Adrenal gland (tissue), 12 donors: ENCODE results near the gene SIGLEC9. TPM values are rescaled to one million over a fixed set of nuclear protein-coding genes. Genes with fewer than 3 reads are reported as not detected.

Experiments
- DNase-seq, 7 donors: peaks; one replicate each; pipeline ENCODE4 v3.0.0-alpha.2; 2019 to 2020
- H3K27ac ChIP-seq, 5 donors: fragments of 200-600 bp; sonication (generic) in 4 of 5; 1 replicate in 3 of 5; 2 replicates in 2 of 5; pipeline versions ENCODE4 v1.5.1 to v1.8.0; 2016 to 2020; ENCODE audit warnings: mild to moderate bottlenecking in 1 of 5
- H3K27me3 ChIP-seq: fragments of 200-600 bp; 2 replicates; pipeline ENCODE4 v1.8.0; 2021
- H3K36me3 ChIP-seq, 2 donors: fragments of 200-600 bp; replicated peaks in 1 of 2; 1 replicate in 1 of 2; 2 replicates in 1 of 2; pipeline versions ENCODE4 v1.5.1 to v1.8.0; 2018 to 2022
- H3K4me1 ChIP-seq, 2 donors: fragments of 200-600 bp; replicated peaks in 1 of 2; 1 replicate in 1 of 2; 2 replicates in 1 of 2; pipeline versions ENCODE4 v1.5.1 to v1.8.0; 2018 to 2021
- H3K4me3 ChIP-seq, 4 donors: fragments of 200-600 bp; sonication (generic) in 3 of 4; one replicate each; pipeline ENCODE4 v1.5.1; 2016 to 2018
- H3K9me3 ChIP-seq, 3 donors: fragments of 200-600 bp; sonication (generic) in 1 of 3; replicated peaks in 1 of 3; 1 replicate in 2 of 3; 2 replicates in 1 of 3; pipeline versions ENCODE4 v1.5.1 to v1.8.0; 2016 to 2021
- POLR2A ChIP-seq, 2 donors: fragments of 450-650 bp; IDR thresholded peaks; one replicate each; pipeline ENCODE4 v1.6.1; 2017; ENCODE audit warnings: antibody characterized with exemption in 2 of 2, mild to moderate bottlenecking in 2 of 2, moderate library complexity in 1 of 2
- WGBS, 4 donors: extraction: QIAGEN DNeasy Blood & Tissue Kit in 2 of 4; methylation state at CpG; one replicate each; pipeline versions ENCODE4 v1.1.5 to v1.1.7; 2013 to 2017; 5-methylcytosine and 5-hydroxymethylcytosine counted together
- intact Hi-C, 2 donors: fragments of 100-400 bp; cut with DNase I; formaldehyde crosslinking; loops; one replicate each; pipeline versions ENCODE4 v1.14.1 to v1.15.0; 2022 to 2023
- polyA plus RNA-seq, 3 donors: library from polyadenylated mRNA; stranded (reverse); fragments of 200-250 nt in 2 of 3; fragments of 350-450 nt in 1 of 3; fragmentation: Illumina TruSeq in 1 of 3; extraction: RNeasy Lipid Tissue Mini Kit (QIAGEN cat#74804) in 1 of 3; gene quantifications; one replicate each; pipeline ENCODE4 v1.2.3, GENCODE V29; 2013 to 2014
- total RNA-seq, 9 donors: library from RNA; depleted of rRNA in 4 of 9; stranded (reverse); fragments of >200 nt in 4 of 9; fragments of 120-200 nt in 1 of 9; fragmentation: NEBNext Ultra II Directional in 1 of 9; extraction: Animal tissue kit (Norgen Biotek cat#: 25700) in 1 of 9; gene quantifications; one replicate each; pipeline versions ENCODE4 v1.1.0 to v1.2.4, GENCODE V29; 2013 to 2023
- TF ChIP-seq, protein P1 (sequence below), 6 experiments: fragments of 450-650 bp in 4 of 6; fragments of 200-600 bp in 2 of 6; sonication (generic) in 1 of 6; IDR thresholded peaks; 1 replicate in 5 of 6; 2 replicates in 1 of 6; pipeline versions ENCODE4 v1.5.1 to v1.8.0; 2016 to 2021; ENCODE audit warnings: antibody characterized with exemption in 6 of 6, mild to moderate bottlenecking in 2 of 6, moderate library complexity in 1 of 6
- donor health status: healthy with polysubstance abuse.
- donor health status: Bipolar disorder and iron deficiency.
- donor health status: DM: yes; HTN: yes; CAD: no.
- donor health status: DM: no; HTN: no; CAD: no.
- donor health status: DM: no; HTN: no; CAD: no.
- donor health status: DM: yes; HTN: yes; CAD: no.

The SIGLEC9 gene
- total and polyA plus RNA-seq, 12 donors = 1.5 to 29.7 (median 9.9) TPM

DNA sequence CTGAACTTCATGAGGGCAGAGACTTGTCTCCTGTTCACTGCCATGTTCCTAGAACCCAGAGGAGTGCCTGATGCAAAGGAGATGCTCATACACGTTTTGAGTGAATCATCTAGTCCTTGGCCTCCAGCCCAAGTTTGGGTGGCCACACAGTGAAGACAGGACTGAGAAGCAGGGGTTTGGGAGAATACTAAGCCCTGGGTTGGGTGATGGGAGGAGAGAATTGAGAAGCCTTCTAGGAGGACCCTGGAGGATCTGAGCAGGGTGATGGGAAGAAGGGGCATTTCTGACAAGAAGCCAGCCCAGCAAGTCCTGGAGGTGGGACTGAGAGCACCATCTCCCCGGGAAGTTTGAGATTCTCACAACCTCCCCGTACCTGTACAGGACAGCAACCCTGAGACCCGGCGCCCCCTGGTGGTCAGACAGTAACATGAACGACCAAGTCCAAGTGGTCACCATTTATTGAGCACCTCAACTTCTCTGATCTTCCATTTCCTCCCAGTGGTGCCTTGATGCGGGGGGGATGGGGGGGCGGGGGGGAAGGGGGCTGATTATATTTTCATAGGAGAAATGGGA is 27.5 kb upstream of the SIGLEC9 start:
- Histone ChIP-seq H3K36me3 (peaks cover 0 to 3% of the 10 kb centered on the region in 2 donors), H3K27me3 (no peaks in the 10 kb centered on the region), H3K9me3 (no peaks in the 10 kb centered on the region), H3K4me3 (no peak overlapping the region), H3K4me1 (peaks cover 0 to 10% of the 10 kb centered on the region in 2 donors), H3K27ac (no peak overlapping the region)
- DNase-seq = peak; percentile 56 to 78 (median 66)
- WGBS, 4 donors = 6 to 15% (median 11%) methylated on average over 7 to 8 of the region's 8 CpGs
- intact Hi-C loops = loop anchor here (2.0 to 10.0 kb wide), 4 partner anchors 78 to 172 kb away; partner anchors contain the start of gene KLK10 (in 2 of the 2)
- no peak for TF ChIP-seq POLR2A (IDR thresholded peaks at IDR 0.05)
- TF ChIP-seq, protein P1, sequence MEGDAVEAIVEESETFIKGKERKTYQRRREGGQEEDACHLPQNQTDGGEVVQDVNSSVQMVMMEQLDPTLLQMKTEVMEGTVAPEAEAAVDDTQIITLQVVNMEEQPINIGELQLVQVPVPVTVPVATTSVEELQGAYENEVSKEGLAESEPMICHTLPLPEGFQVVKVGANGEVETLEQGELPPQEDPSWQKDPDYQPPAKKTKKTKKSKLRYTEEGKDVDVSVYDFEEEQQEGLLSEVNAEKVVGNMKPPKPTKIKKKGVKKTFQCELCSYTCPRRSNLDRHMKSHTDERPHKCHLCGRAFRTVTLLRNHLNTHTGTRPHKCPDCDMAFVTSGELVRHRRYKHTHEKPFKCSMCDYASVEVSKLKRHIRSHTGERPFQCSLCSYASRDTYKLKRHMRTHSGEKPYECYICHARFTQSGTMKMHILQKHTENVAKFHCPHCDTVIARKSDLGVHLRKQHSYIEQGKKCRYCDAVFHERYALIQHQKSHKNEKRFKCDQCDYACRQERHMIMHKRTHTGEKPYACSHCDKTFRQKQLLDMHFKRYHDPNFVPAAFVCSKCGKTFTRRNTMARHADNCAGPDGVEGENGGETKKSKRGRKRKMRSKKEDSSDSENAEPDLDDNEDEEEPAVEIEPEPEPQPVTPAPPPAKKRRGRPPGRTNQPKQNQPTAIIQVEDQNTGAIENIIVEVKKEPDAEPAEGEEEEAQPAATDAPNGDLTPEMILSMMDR (IDR thresholded peaks at IDR 0.05) = peak; percentile 41 to 65 (median 54)

GRCh38 chr19:51097796-51098195 is 26.9 kb upstream of the SIGLEC9 start:
- no peak for DNase-seq
- peaks cover 0 to 8% of the 10 kb centered on the region in 2 donors for H3K36me3 ChIP-seq
- no peak for TF ChIP-seq POLR2A (IDR thresholded peaks at IDR 0.05)
- H3K27ac ChIP-seq = no peak overlapping the region
- intact Hi-C loops = loop anchor here (2.0 to 10.0 kb wide), 4 partner anchors 79 to 173 kb away; partner anchors contain the start of gene KLK10 (in 2 of the 2)
- no peaks in the 10 kb centered on the region for H3K9me3 ChIP-seq
- H3K27me3 ChIP-seq = no peaks in the 10 kb centered on the region
- peaks cover 0 to 11% of the 10 kb centered on the region in 2 donors for H3K4me1 ChIP-seq
- 80 to 88% (median 82%) methylated on average over 18 to 20 of the region's 20 CpGs for WGBS, 4 donors
- H3K4me3 ChIP-seq = no peak overlapping the region

DNA sequence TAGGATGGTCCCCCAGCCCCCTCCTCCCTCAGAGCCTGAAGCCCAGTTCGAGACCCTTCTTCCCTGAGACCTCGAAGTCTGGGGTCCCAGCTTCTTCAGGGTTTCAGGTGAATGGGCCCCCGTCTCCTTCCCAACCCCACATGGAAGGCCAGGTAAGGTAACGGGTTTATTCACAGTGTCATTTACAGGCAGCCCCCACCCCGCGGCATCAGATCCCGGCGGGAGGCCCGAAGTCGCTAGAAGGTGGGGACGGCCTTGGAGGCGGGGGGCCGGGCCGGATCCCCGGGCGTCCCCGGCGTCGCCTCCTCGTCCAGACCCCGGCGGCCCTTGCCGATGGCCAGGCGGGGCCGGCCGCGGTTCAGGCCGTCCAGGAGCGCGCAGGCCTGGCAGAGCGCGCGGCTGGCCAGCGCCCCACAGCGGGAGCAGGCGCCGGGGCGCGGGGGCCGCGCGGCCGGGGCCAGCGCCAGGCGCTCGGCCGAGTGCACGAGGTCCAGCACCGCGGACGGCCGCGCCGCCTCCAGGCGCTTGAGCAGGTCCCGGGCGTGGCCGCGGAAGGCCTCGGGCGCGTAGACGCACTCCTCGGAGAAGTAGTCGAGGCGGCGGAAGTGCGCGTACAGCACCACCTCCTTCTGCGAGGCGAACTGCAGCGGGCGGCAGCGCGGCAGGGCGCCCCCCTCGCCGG is 26.2 kb upstream of the SIGLEC9 start:
- intact Hi-C loops = loop anchor here (10.0 kb wide), 3 partner anchors 84 to 174 kb away; partner anchors contain the start of gene KLK10 (in 1 of the 2)
- peaks cover 0 to 11% of the 10 kb centered on the region in 2 donors for H3K4me1 ChIP-seq
- no peak overlapping the region for H3K27ac ChIP-seq
- no peak for TF ChIP-seq POLR2A (IDR thresholded peaks at IDR 0.05)
- TF ChIP-seq, protein P1 (IDR thresholded peaks at IDR 0.05) = no peak
- no peaks in the 10 kb centered on the region for H3K27me3 ChIP-seq
- 67 to 90% (median 75%) methylated on average over 2 to 78 of the region's 78 CpGs for WGBS, 4 donors
- peak in 1 of 7 donors; percentile 53 for DNase-seq
- H3K36me3 ChIP-seq = peaks cover 0 to 13% of the 10 kb centered on the region in 2 donors
- no peaks in the 10 kb centered on the region for H3K9me3 ChIP-seq
- H3K4me3 ChIP-seq = no peak overlapping the region

DNA sequence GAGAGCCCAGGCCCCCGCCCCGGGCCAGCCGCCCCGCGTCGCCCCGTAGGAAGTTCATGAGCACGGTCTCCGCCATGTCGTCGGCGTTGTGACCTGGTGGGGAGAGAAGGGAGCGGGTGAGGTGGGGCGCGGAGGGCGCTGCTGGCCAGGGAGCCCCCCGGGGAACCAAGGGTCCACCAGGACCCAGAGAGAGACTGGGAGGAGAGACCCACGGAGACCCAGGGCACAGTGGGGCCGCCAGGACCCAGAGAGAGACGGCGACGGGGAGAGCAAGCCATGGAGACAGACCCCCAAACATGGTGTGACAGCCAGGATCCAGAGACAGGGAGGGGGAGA is 25.7 kb upstream of the SIGLEC9 start:
- no peak for DNase-seq
- Histone ChIP-seq H3K36me3 (peaks cover 0 to 18% of the 10 kb centered on the region in 2 donors), H3K4me3 (no peak overlapping the region), H3K4me1 (peaks cover 0 to 11% of the 10 kb centered on the region in 2 donors), H3K27me3 (no peaks in the 10 kb centered on the region), H3K9me3 (no peaks in the 10 kb centered on the region), H3K27ac (no peak overlapping the region)
- 71 to 83% (median 77%) methylated on average over 10 to 22 of the region's 22 CpGs for WGBS, 4 donors
- TF ChIP-seq POLR2A (IDR thresholded peaks at IDR 0.05) = no peak
- TF ChIP-seq, protein P1 (IDR thresholded peaks at IDR 0.05) = no peak
- intact Hi-C loops = loop anchor here (10.0 kb wide), 3 partner anchors 84 to 174 kb away; partner anchors contain the start of gene KLK10 (in 1 of the 2)
